Tibial nerve (tissue), 4 donors: ENCODE results near the gene KSR1.

Source experiments
- CTCF ChIP-seq, 5 experiments: fragments of 200-600 bp in 3 of 5; fragments of 450-650 bp in 2 of 5; sonication (generic) in 3 of 5; IDR thresholded peaks; one replicate each; pipeline ENCODE4 v1.5.1; 2016 to 2019; ENCODE audit warnings: antibody characterized with exemption in 5 of 5, mild to moderate bottlenecking in 3 of 5, moderate library complexity in 2 of 5
- EP300 ChIP-seq, 2 donors: sonication (generic); formaldehyde crosslinking; IDR thresholded peaks; one replicate each; pipeline ENCODE4 v1.6.1; 2017; ENCODE audit warnings: antibody characterized with exemption in 2 of 2, mild to moderate bottlenecking in 1 of 2
- POLR2A ChIP-seq, 2 donors: fragments of 450-650 bp; IDR thresholded peaks; one replicate each; pipeline ENCODE4 v1.6.1; 2017; ENCODE audit warnings: antibody characterized with exemption in 2 of 2, mild to moderate bottlenecking in 2 of 2, moderate library complexity in 2 of 2

- TF ChIP-seq CTCF (IDR thresholded peaks at IDR 0.05) (no peak), POLR2A (IDR thresholded peaks at IDR 0.05) (no peak), EP300 (IDR thresholded peaks at IDR 0.05) (no peak)
Observed at GRCh38 chr17:27458524-27458908, 2.3 kb downstream of the KSR1 start.
